Adipose tissue (tissue), 3 donors: ENCODE data around the gene PTTG1IP2. TPM values are rescaled to one million over a fixed set of nuclear protein-coding genes. Genes with fewer than 3 reads are reported as not detected.

Experiments used
- H3K27ac ChIP-seq: one replicate; pipeline ENCODE4 v1.5.1; 2013; ENCODE audit warnings: low read depth, low read length
- WGBS, 3 donors: extraction: QIAGEN DNeasy Blood & Tissue Kit; methylation state at CpG; one replicate each; pipeline ENCODE4 v1.1.7; 2013; 5-methylcytosine and 5-hydroxymethylcytosine counted together
- polyA plus RNA-seq, 3 donors: library from polyadenylated mRNA; stranded (reverse); fragments of 200-250 nt; gene quantifications; one replicate each; pipeline ENCODE4 v1.2.3, GENCODE V29; 2013
- donor health status: healthy with polysubstance abuse.
- donor health status: Bipolar disorder and iron deficiency.
- donor health status: healthy.

Gene PTTG1IP2
- polyA plus RNA-seq, 3 donors: not detected

- WGBS, 3 donors: 57 to 82% (median 80%) methylated on average over 3 of the region's 3 CpGs
- no peak overlapping the region for H3K27ac ChIP-seq
Measured at GRCh38 chr7:90536449-90536848, 67.0 kb downstream of the PTTG1IP2 start.

GRCh38 chr7:90538405-90538804 lies 69.0 kb downstream of the PTTG1IP2 start:
- 74 to 90% (median 83%) methylated on average over 2 of the region's 2 CpGs for WGBS, 3 donors

GRCh38 chr7:90540406-90540805 lies 71.0 kb downstream of the PTTG1IP2 start:
- 47 to 52% (median 52%) methylated on average over 1 of the region's 1 CpG for WGBS, 3 donors
- H3K27ac ChIP-seq: no peak overlapping the region

More at GRCh38 chr7:90538405-90538804, 69.0 kb downstream of the PTTG1IP2 start:
- H3K27ac ChIP-seq: no peak overlapping the region

- 67 to 80% (median 79%) methylated on average over 4 of the region's 4 CpGs for WGBS, 3 donors
Measured at GRCh38 chr7:90551036-90551435, 81.6 kb downstream of the PTTG1IP2 start.

GRCh38 chr7:90552521-90552920 lies 83.1 kb downstream of the PTTG1IP2 start:
- 76 to 85% (median 84%) methylated on average over 1 of the region's 1 CpG for WGBS, 3 donors
- no peak overlapping the region for H3K27ac ChIP-seq

More at GRCh38 chr7:90551036-90551435, 81.6 kb downstream of the PTTG1IP2 start:
- no peak overlapping the region for H3K27ac ChIP-seq

GRCh38 chr7:90560730-90561129 lies 91.3 kb downstream of the PTTG1IP2 start:
- WGBS, 3 donors: 12 to 60% (median 26%) methylated on average over 1 of the region's 1 CpG
- no peak overlapping the region for H3K27ac ChIP-seq

Other genes starting within 250 kb of the PTTG1IP2 start
- gene CFAP69, start 224.5 kb upstream of the PTTG1IP2 start, polyA plus RNA-seq: 1 to 10 TPM; 1.2 to 5.5 (median 2.5) TPM
- gene FAM237B, start 148.3 kb upstream of the PTTG1IP2 start, polyA plus RNA-seq: under 1 TPM in 1 of 3 donors, not detected in 2; 0.03 TPM
- gene GTPBP10, start 122.9 kb upstream of the PTTG1IP2 start, polyA plus RNA-seq: 1 to 10 TPM; 7.0 to 9.3 (median 8.3) TPM
- gene CLDN12, start 66.2 kb upstream of the PTTG1IP2 start, polyA plus RNA-seq: 10 to 100 TPM in 1 of 3 donors, 1 to 10 TPM in 2; 7.0 to 11.4 (median 7.8) TPM
- 10 to 100 TPM in 1 of 3 donors, 1 to 10 TPM in 2; 4.5 to 14.7 (median 5.2) TPM for gene CDK14, start 126.7 kb downstream of the PTTG1IP2 start, polyA plus RNA-seq